ENCODE measurements around the gene ABHD16A.
A peak's percentile ranks its signal among the peaks of the same experiment; 100 is the strongest.

The ABHD16A gene

DNA sequence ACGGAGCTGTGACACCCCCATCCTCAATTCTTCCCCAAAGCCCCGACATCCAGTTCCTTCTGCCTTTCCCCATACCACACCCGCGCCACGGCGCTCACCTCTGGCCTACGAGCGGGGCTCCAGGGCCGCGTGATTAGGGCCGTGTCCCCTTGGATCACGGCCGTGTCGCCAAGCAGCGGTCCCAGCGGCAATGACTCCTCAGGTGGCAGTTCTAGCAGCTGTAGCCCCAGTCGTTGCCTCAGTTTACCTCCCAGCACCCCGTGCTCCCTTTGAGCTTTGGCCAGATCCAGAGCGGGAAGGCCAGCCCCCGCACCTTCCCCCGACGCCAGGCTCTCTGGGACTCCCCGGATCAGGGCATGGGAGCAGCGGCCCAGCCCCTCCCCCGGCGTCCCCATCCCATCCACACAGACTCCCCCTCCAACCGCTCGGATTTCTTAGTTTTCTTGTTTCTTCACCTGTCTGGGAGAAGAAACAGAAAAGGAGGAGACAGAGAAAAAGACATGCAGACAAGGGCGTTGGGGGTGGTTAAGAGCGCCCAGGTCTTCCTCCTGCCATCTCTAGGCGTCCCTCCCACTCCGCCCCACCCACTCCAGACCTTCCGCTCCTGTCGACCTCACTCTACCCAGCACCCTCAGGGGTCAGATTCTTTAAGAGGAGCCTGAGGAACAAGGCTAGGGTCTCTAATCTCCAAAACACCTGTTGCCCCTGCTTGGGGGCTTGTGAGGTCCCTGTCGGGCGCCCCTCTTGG is 25.8 kb upstream of the ABHD16A start, which contains the start of gene DDAH2:
TSS of gene DDAH2 (minus strand) at position 533 of the 748 bp plus-strand sequence. CDS start at position 395, 138 bp downstream.
- H4K20me1 ChIP-seq = peaks cover 20 to 46% (median 36%) of the 10 kb centered on the region in 11 experiments
- peak within 1 kb of the TSS; percentile 76 to 91 (median 84) for H3K9ac ChIP-seq
- peak within 1 kb of the TSS; percentile 66 to 92 (median 86) for H3K4me3 ChIP-seq
- peaks cover 37 to 67% (median 58%) of the 10 kb centered on the region in 11 experiments for H3K36me3 ChIP-seq
- no peaks in the 10 kb centered on the region for H3K27me3 ChIP-seq
- no peak for TF ChIP-seq Cebpa-rat (IDR thresholded peaks at IDR 0.05)
- 0 out of 22 replicates have a peak, but pooled peaks cover 0 to 3% (median 0%) of the 10 kb centered on the region in 11 experiments for H3K9me3 ChIP-seq (replicated peaks in 1 of 11)
- peaks cover 86 to 94% (median 91%) of the 10 kb centered on the region in 10 experiments for H3K4me1 ChIP-seq
- peak within 1 kb of the TSS; percentile 79 to 88 (median 84) for H3K27ac ChIP-seq
- peak within 1 kb of the TSS; percentile 92 to 100 (median 98) for H3K4me2 ChIP-seq

DNA sequence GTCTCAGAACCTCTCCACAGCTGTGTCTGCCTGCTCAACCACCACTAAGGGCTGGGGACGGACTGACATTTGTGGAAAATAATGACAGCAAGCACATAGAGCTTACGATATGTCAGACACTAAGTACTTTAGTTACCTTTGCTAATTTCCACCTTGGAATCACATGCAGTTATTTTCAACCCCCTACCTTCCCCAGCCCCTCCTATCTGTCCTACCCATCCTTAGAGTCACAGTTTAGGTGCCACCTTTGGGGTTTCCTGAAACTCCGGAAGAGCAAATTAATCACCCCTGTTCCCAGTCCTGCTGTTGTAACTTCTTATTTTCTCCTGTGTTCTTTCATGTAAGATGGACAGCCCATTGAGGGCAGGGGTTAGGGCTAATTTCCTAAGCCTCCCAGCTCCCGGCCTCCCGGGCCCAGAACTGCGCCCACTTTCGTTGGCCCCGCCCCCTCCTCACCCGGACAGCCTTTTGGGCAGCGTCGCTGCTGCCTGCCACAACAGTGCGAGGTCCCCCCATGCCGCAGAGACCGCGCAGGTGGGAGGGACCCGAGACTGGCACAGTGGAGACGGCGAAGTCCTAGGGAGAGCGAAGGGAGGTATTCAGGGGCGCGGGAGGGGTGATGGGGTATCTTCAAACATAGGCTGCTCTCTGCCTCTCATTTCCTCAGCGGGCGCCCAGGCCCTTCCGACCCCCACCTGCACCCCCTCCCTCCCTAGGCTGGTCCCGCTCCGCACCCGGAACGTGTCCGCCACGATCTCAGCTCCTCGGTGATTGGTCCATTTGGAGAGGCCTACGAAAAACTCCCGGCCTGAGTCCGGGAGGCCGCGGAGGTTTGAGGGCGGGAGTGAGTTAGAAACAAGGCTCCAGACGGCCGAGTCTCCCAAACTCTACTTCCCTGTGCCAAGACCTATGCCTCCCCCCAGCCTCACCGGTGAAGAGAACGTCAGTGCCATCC is 24.9 kb upstream of the ABHD16A start:
- peak overlapping the region; percentile 79 to 88 (median 84) for H3K27ac ChIP-seq
- H3K36me3 ChIP-seq = peaks cover 28 to 57% (median 48%) of the 10 kb centered on the region in 11 experiments
- no peaks in the 10 kb centered on the region for H3K27me3 ChIP-seq
- H4K20me1 ChIP-seq = peaks cover 11 to 37% (median 27%) of the 10 kb centered on the region in 11 experiments; a peak in 20 of 22 replicates
- H3K9ac ChIP-seq = peak overlapping the region; percentile 76 to 91 (median 84)
- peak overlapping the region; percentile 66 to 92 (median 86) for H3K4me3 ChIP-seq
- peak overlapping the region; percentile 92 to 100 (median 98) for H3K4me2 ChIP-seq
- peaks cover 85 to 94% (median 90%) of the 10 kb centered on the region in 10 experiments for H3K4me1 ChIP-seq
- 0 out of 22 replicates have a peak, but pooled peaks of 1 of the 11 experiments have one; percentile 12 for TF ChIP-seq Cebpa-rat (IDR thresholded peaks at IDR 0.05)
- H3K9me3 ChIP-seq (replicated peaks in 1 of 11) = 0 out of 22 replicates have a peak, but pooled peaks cover 0 to 3% (median 0%) of the 10 kb centered on the region in 11 experiments

- TF ChIP-seq Cebpa-rat (IDR thresholded peaks at IDR 0.05) = no peak
- Histone ChIP-seq H3K27me3 (no peaks in the 10 kb centered on the region), H3K36me3 (peaks cover 20 to 49% (median 40%) of the 10 kb centered on the region in 11 experiments), H3K27ac (peak overlapping the region; percentile 79 to 88 (median 84)), H3K9me3 (replicated peaks in 1 of 11) (0 out of 22 replicates have a peak, but pooled peaks cover 0 to 3% (median 0%) of the 10 kb centered on the region in 11 experiments), H4K20me1 (peaks cover 5 to 32% (median 20%) of the 10 kb centered on the region in 11 experiments; a peak in 20 of 22 replicates), H3K4me3 (peak overlapping the region in 9 of 10 experiments; percentile 21 to 92 (median 49); a peak in 11 of 20 replicates), H3K9ac (peak overlapping the region; percentile 42 to 91 (median 82)), H3K4me1 (peaks cover 77 to 94% (median 90%) of the 10 kb centered on the region in 10 experiments), H3K4me2 (peak overlapping the region; percentile 92 to 100 (median 98))
These were observed 24.1 kb upstream of the ABHD16A start for GRCh38 chr6:31727034-31727716.

GRCh38 chr6:31725502-31726350 is 22.6 kb upstream of the ABHD16A start:
- H3K4me2 ChIP-seq = peak overlapping the region; percentile 92 to 100 (median 98)
- 0 out of 22 replicates have a peak, but pooled peaks cover 0 to 3% (median 0%) of the 10 kb centered on the region in 11 experiments for H3K9me3 ChIP-seq (replicated peaks in 1 of 11)
- H4K20me1 ChIP-seq = peaks cover 0 to 24% (median 6%) of the 10 kb centered on the region in 11 experiments; a peak in 18 of 22 replicates
- H3K27ac ChIP-seq = peak overlapping the region; percentile 1 to 88 (median 84); a peak in 17 of 22 replicates
- H3K36me3 ChIP-seq = peaks cover 5 to 35% (median 25%) of the 10 kb centered on the region in 11 experiments; a peak in 21 of 22 replicates
- 0 out of 20 replicates have a peak overlapping the region, but pooled peaks of 1 of the 10 experiments have one; percentile 18 for H3K4me3 ChIP-seq
- H3K27me3 ChIP-seq = no peaks in the 10 kb centered on the region
- H3K9ac ChIP-seq = peak overlapping the region in 9 of 11 experiments; percentile 6 to 48 (median 29); a peak in 9 of 22 replicates
- no peak for TF ChIP-seq Cebpa-rat (IDR thresholded peaks at IDR 0.05)
- H3K4me1 ChIP-seq = peaks cover 63 to 94% (median 85%) of the 10 kb centered on the region in 10 experiments

- no peak for TF ChIP-seq Cebpa-rat (IDR thresholded peaks at IDR 0.05)
- H3K4me1 ChIP-seq = peaks cover 57 to 85% (median 76%) of the 10 kb centered on the region in 10 experiments
- 0 out of 22 replicates have a peak, but pooled peaks cover 0 to 3% (median 0%) of the 10 kb centered on the region in 11 experiments for H3K9me3 ChIP-seq (replicated peaks in 1 of 11)
- H3K4me2 ChIP-seq = peak overlapping the region; percentile 92 to 100 (median 98)
- no peaks in the 10 kb centered on the region for H3K27me3 ChIP-seq
- H3K36me3 ChIP-seq = peaks cover 0 to 30% (median 20%) of the 10 kb centered on the region in 11 experiments; a peak in 16 of 22 replicates
- H3K27ac ChIP-seq = peak overlapping the region in 9 of 11 experiments; percentile 38 to 88 (median 79); a peak in 18 of 22 replicates
- H3K4me3 ChIP-seq = peak overlapping the region in 8 of 10 experiments; percentile 28 to 53 (median 48); a peak in 12 of 20 replicates
- peaks cover 0 to 16% (median 0%) of the 10 kb centered on the region in 11 experiments; a peak in 7 of 22 replicates for H4K20me1 ChIP-seq
- peak overlapping the region in 8 of 11 experiments; percentile 38 to 79 (median 74); a peak in 15 of 22 replicates for H3K9ac ChIP-seq
These were observed 21.0 kb upstream of the ABHD16A start for GRCh38 chr6:31723980-31724691.

- H3K4me1 ChIP-seq = peaks cover 50 to 77% (median 69%) of the 10 kb centered on the region in 10 experiments
- H3K36me3 ChIP-seq = peaks cover 0 to 30% (median 19%) of the 10 kb centered on the region in 11 experiments; a peak in 16 of 22 replicates
- H3K9ac ChIP-seq = peak within 1 kb of the TSS; percentile 22 to 79 (median 72); a peak in 18 of 22 replicates
- H4K20me1 ChIP-seq = peaks cover 0 to 10% (median 0%) of the 10 kb centered on the region in 11 experiments; a peak in 4 of 22 replicates
- H3K27me3 ChIP-seq = no peaks in the 10 kb centered on the region
- 0 out of 22 replicates have a peak, but pooled peaks cover 0 to 3% (median 0%) of the 10 kb centered on the region in 11 experiments for H3K9me3 ChIP-seq (replicated peaks in 1 of 11)
- peak within 1 kb of the TSS in 10 of 11 experiments; percentile 9 to 88 (median 79); a peak in 20 of 22 replicates for H3K27ac ChIP-seq
- TF ChIP-seq Cebpa-rat (IDR thresholded peaks at IDR 0.05) = peak in 4 of 11 experiments; percentile 66 to 87 (median 69); a peak in 7 of 22 replicates
- H3K4me2 ChIP-seq = peak within 1 kb of the TSS; percentile 92 to 100 (median 98)
- H3K4me3 ChIP-seq = peak within 1 kb of the TSS in 9 of 10 experiments; percentile 8 to 53 (median 48); a peak in 15 of 20 replicates
These were observed 20.3 kb upstream of the ABHD16A start, which contains the start of gene MPIG6B for GRCh38 chr6:31723245-31723979. TSS of gene MPIG6B (plus strand) at chr6:31723373. CDS start at chr6:31723384, 11 bp downstream.

Data from BLaER1 treated with 17β-estradiol and CSF1 and Interleukin-3, amounts not matched to agents 10 nM and 100 nM (cell line).